ENCODE measurements around the gene KLHL28. TPM values are rescaled to one million over a fixed set of nuclear protein-coding genes. Genes with fewer than 3 reads are reported as not detected.

The KLHL28 gene
- polyA plus RNA-seq, 2 of the 4 experiments (the other 2 are of a cell fraction), result 3.4 to 8.3 TPM

- H3K4me3 ChIP-seq, result no peak overlapping the region
- H3K4me1 ChIP-seq, result peaks cover 47% of the 10 kb centered on the region
- ATAC-seq (peak in 1 of 2 experiments; percentile 68; a peak in 2 of 6 replicates), FAIRE-seq (peak; percentile 43), DNase-seq (ENCODE audit: low read depth in 1 of 2, low spot score in 1 of 2) (peak in 1 of 2 experiments; percentile 31)
- H3K9me3 ChIP-seq, result no peaks in the 10 kb centered on the region
- TF ChIP-seq CHD2 (IDR thresholded peaks at IDR 0.05; ENCODE audit: low read length, partially characterized antibody) (no peak), GATA3 (IDR thresholded peaks at IDR 0.05; ENCODE audit: borderline replicate concordance) (peak; percentile 77), EP300 (IDR thresholded peaks at IDR 0.05) (no peak), USF2 (IDR thresholded peaks at IDR 0.05) (no peak), CTCF (IDR thresholded peaks at IDR 0.05) (no peak), FOSL2 (IDR thresholded peaks at IDR 0.05) (no peak), FOSL2 (CRISPR knock-in tag; IDR thresholded peaks at IDR 0.05) (peak; percentile 40; the same call in 1 of the 2 replicates)
- peak overlapping the region; percentile 54 for H3K4me2 ChIP-seq
- WGBS (ENCODE audit: missing lambda C conversion rate), result 19% methylated on average over 4 of the region's 4 CpGs
- ChIA-PET POLR2A (no interaction called here), CTCF (no interaction called here)
- no peak overlapping the region for H3K27ac ChIP-seq
Observed at GRCh38 chr14:44995770-44996294, 34.1 kb upstream of the KLHL28 start.

GRCh38 chr14:44995196-44995595 lies 33.4 kb upstream of the KLHL28 start:
- CTCF ChIA-PET, result no interaction called here
- TF ChIP-seq ATOH8 (CRISPR knock-in tag; IDR thresholded peaks at IDR 0.05; ENCODE audit: low read depth) (no peak), ZC3H11A (IDR thresholded peaks at IDR 0.05) (no peak)
- POLR2A ChIA-PET, result no interaction called here
- peaks cover 52% of the 10 kb centered on the region for H3K4me1 ChIP-seq
- no peak overlapping the region for H3K4me3 ChIP-seq
- ATAC-seq (peak in 1 of 2 experiments; percentile 33; a peak in 2 of 6 replicates), FAIRE-seq (no peak), DNase-seq (ENCODE audit: low read depth in 1 of 2, low spot score in 1 of 2) (peak in 1 of 2 experiments; percentile 12)
- H3K9me3 ChIP-seq, result no peaks in the 10 kb centered on the region
- 68% methylated on average over 3 of the region's 3 CpGs for WGBS (ENCODE audit: missing lambda C conversion rate)
- H3K27ac ChIP-seq, result no peak overlapping the region
- peak overlapping the region; percentile 54 for H3K4me2 ChIP-seq

GRCh38 chr14:44990533-44990932 lies 28.8 kb upstream of the KLHL28 start:
- Histone ChIP-seq H3K9me3 (no peaks in the 10 kb centered on the region), H3K4me2 (peak overlapping the region; percentile 14; the same call in 1 of the 3 replicates), H3K27ac (no peak overlapping the region), H3K4me3 (no peak overlapping the region), H3K4me1 (peaks cover 41% of the 10 kb centered on the region)
- no peak for FAIRE-seq
- TF ChIP-seq ZFP36 (IDR thresholded peaks at IDR 0.05; ENCODE audit: borderline replicate concordance, partially characterized antibody) (no peak), FOSB (CRISPR knock-in tag; IDR thresholded peaks at IDR 0.05) (no peak), CBX2 (IDR thresholded peaks at IDR 0.05; ENCODE audit: borderline replicate concordance, low read depth) (no peak), NR3C1 (IDR thresholded peaks at IDR 0.05) (no peak), MAFK (IDR thresholded peaks at IDR 0.05; ENCODE audit: partially characterized antibody) (no peak), HOXB13 (CRISPR knock-in tag; IDR thresholded peaks at IDR 0.05; ENCODE audit: low read depth) (no peak), FOSL2 (IDR thresholded peaks at IDR 0.05) (no peak), FOSL2 (CRISPR knock-in tag; IDR thresholded peaks at IDR 0.05) (no peak), NPAS2 (CRISPR knock-in tag; IDR thresholded peaks at IDR 0.05; ENCODE audit: borderline replicate concordance) (no peak), MAZ (IDR thresholded peaks at IDR 0.05; ENCODE audit: borderline replicate concordance, low read depth, low read length) (no peak), FOXS1 (CRISPR knock-in tag; IDR thresholded peaks at IDR 0.05) (no peak), RCOR1 (IDR thresholded peaks at IDR 0.05; ENCODE audit: low read depth, low read length) (no peak), RARB (CRISPR knock-in tag; IDR thresholded peaks at IDR 0.05) (no peak), ATOH8 (CRISPR knock-in tag; IDR thresholded peaks at IDR 0.05; ENCODE audit: low read depth) (no peak), PBX3 (IDR thresholded peaks at IDR 0.05) (no peak), MYC (IDR thresholded peaks at IDR 0.05; ENCODE audit: borderline replicate concordance, low read length) (no peak), RAD21 (conservative IDR thresholded peaks at IDR 0.05 in 1 of 2, IDR thresholded peaks at IDR 0.05 in 1 of 2) (no peak), POLR2AphosphoS2 (conservative IDR thresholded peaks at IDR 0.05; ENCODE audit: low read length) (no peak), USF2 (IDR thresholded peaks at IDR 0.05) (no peak)
- ATAC-seq, result no peak
- 43% methylated on average over 2 of the region's 2 CpGs for WGBS (ENCODE audit: missing lambda C conversion rate)
- ChIA-PET CTCF (no interaction called here), POLR2A (no interaction called here)
- DNase-seq (ENCODE audit: low read depth in 1 of 2, low spot score in 1 of 2), result no peak

All from A549 (cell line).